PC-3 (cell line): ENCODE data around the gene SULF2.

Experiments used
- CTCF ChIP-seq: fragments of 300-600 bp; sonication (generic); conservative IDR thresholded peaks from 2 replicates; pipeline ENCODE4 v1.5.1; 2017; ENCODE audit warnings: antibody characterized with exemption, low read depth, mild to moderate bottlenecking, low read length
- EZH2 ChIP-seq: fragments of 300-600 bp; sonication (generic); IDR thresholded peaks from one replicate; pipeline ENCODE4 v1.6.1; 2017; ENCODE audit warnings: antibody characterized with exemption, mild to moderate bottlenecking, low read length; ENCODE audit not compliant: unreplicated experiment
- EZH2phosphoT487 ChIP-seq: fragments of 300-600 bp; sonication (generic); IDR thresholded peaks from 2 replicates; pipeline ENCODE4 v1.6.1; 2018; ENCODE audit warnings: mild to moderate bottlenecking, antibody characterized with exemption, low read length, borderline replicate concordance

GRCh38 chr20:47655635-47656034, 129.6 kb downstream of the SULF2 start:
- no peak for TF ChIP-seq CTCF
- TF ChIP-seq EZH2, result no peak
- no peak for TF ChIP-seq EZH2phosphoT487
